ENCODE data around the gene CIBAR2. TPM values are rescaled to one million over a fixed set of nuclear protein-coding genes. Genes with fewer than 3 reads are reported as not detected.

The CIBAR2 gene
- total RNA-seq, 5 donors from 2014 or later (not counting 1 experiment from before 2014, with no cell fraction given): not detected

DNA sequence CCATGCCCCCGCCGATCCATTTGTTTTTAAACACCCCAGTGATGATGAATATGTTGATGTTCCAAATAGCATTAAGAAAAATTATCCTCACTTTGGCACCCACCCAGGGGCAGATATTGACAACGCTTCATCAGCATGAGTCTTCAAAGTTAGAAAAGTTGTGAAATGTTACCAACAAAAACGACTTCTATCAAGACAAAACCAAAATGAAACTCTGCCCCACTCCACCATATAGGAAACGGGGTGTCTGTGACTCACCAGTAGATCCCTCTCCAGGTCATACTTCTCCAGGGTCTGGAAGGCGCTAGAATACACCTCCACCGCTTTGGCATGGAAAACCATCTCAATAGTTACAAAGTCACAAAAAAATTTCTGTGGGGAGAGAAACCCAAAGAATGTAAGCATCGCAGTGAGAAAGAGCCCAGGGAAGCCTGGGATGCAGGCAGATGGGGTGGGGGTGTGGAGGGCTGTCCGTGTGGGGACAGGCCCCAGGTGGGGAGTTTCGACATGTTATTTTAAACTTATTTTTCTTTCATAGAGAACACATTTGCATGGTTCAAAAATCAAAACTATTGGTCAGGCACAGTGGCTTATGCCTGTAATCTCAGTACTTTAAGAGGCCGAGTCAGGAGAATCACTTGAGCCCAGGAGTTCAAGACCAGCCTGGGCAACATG, 10.2 kb downstream of the CIBAR2 start:
- ATAC-seq (replicated peaks in 1 of 4) (no peak), DNase-seq (no peak)
- no peaks in the 10 kb centered on the region for H3K9me3 ChIP-seq
- ChIA-PET CTCF (interaction anchor here in 1 of 2 donors (1.4 to 1.5 kb wide), 2 partner anchors 11 to 12 kb away, joined by 5 read pairs; partner anchors contain the start of gene CIBAR2), POLR2A (no interaction called here)
- Mint-ChIP-seq H3K27me3 (no peaks in the 10 kb centered on the region), H3K4me3 (no peak overlapping the region), H3K27ac (peak overlapping the region; percentile 48 to 59), H3K36me3 (no peaks in the 10 kb centered on the region), H3K4me1 (peaks cover 38 to 51% (median 40%) of the 10 kb centered on the region in 3 donors), H3K9me3 (no peaks in the 10 kb centered on the region)
- H3K36me3 ChIP-seq (ENCODE audit: control insufficient read depth in 2 of 2, extremely low read depth in 1 of 2, insufficient read depth in 1 of 2, low read length in 1 of 2): no peaks in the 10 kb centered on the region
- no peak overlapping the region for H3K4me3 ChIP-seq (ENCODE audit: control insufficient read depth in 1 of 2, extremely low read depth in 1 of 2, low read length in 1 of 2)
- 33% methylated on average over 2 of the region's 11 CpGs for WGBS (ENCODE audit: insufficient coverage)
- no peak overlapping the region for H3K27ac ChIP-seq (ENCODE audit: low read length)
- peaks cover 23 to 62% of the 10 kb centered on the region in 2 experiments for H3K4me1 ChIP-seq (ENCODE audit: control insufficient read depth in 1 of 2, extremely low read depth in 1 of 2, insufficient read depth in 2 of 2, low read length in 2 of 2)
- peaks cover 0 to 13% of the 10 kb centered on the region in 2 experiments for H3K27me3 ChIP-seq (replicated peaks in 1 of 2; ENCODE audit: control insufficient read depth in 2 of 2, extremely low read depth in 1 of 2, insufficient read depth in 2 of 2, low read length in 1 of 2)

DNA sequence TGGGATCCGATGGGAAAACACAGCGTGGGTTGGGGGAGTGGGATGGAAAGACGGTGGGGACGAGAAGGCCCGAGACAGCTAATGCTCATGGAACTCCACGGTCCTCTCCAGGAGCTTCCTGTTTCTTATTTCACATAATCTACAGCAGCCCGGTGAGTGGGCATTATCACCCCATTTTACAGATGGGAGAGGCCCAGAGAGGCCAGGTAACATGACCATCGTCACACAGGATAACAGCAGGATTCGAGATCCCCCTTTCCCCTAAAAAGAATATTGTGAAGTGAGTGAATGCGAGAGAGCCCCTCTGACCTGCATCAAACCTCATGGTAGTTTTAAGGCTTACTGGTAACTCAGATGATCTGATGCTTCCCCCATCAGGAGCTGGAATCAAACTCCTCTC, 12.0 kb downstream of the CIBAR2 start:
- CTCF ChIA-PET: interaction anchor here in 1 of 2 donors (0.7 to 1.5 kb wide), 2 partner anchors 14 to 219 kb away, joined by 3 to 5 read pairs; no protein-coding TSS in a partner anchor
- no peak overlapping the region for H3K27ac ChIP-seq (ENCODE audit: low read length)
- H3K4me1 ChIP-seq (ENCODE audit: control insufficient read depth in 1 of 2, extremely low read depth in 1 of 2, insufficient read depth in 2 of 2, low read length in 2 of 2): peaks cover 21 to 50% of the 10 kb centered on the region in 2 experiments
- Mint-ChIP-seq H3K27ac (no peak overlapping the region), H3K27me3 (no peaks in the 10 kb centered on the region), H3K4me3 (no peak overlapping the region), H3K36me3 (no peaks in the 10 kb centered on the region), H3K4me1 (peaks cover 32 to 42% (median 34%) of the 10 kb centered on the region in 3 donors), H3K9me3 (no peaks in the 10 kb centered on the region)
- no peaks in the 10 kb centered on the region for H3K36me3 ChIP-seq (ENCODE audit: control insufficient read depth in 2 of 2, extremely low read depth in 1 of 2, insufficient read depth in 1 of 2, low read length in 1 of 2)
- POLR2A ChIA-PET: no interaction called here
- DNase-seq (no peak), ATAC-seq (replicated peaks in 1 of 4) (no peak)
- no peak overlapping the region for H3K4me3 ChIP-seq (ENCODE audit: control insufficient read depth in 1 of 2, extremely low read depth in 1 of 2, low read length in 1 of 2)
- no CpG with 5 or more reads among the region's 10 CpGs for WGBS (ENCODE audit: insufficient coverage)
- H3K9me3 ChIP-seq: no peaks in the 10 kb centered on the region
- peaks cover 0 to 29% of the 10 kb centered on the region in 2 experiments for H3K27me3 ChIP-seq (replicated peaks in 1 of 2; ENCODE audit: control insufficient read depth in 2 of 2, extremely low read depth in 1 of 2, insufficient read depth in 2 of 2, low read length in 1 of 2)

DNA sequence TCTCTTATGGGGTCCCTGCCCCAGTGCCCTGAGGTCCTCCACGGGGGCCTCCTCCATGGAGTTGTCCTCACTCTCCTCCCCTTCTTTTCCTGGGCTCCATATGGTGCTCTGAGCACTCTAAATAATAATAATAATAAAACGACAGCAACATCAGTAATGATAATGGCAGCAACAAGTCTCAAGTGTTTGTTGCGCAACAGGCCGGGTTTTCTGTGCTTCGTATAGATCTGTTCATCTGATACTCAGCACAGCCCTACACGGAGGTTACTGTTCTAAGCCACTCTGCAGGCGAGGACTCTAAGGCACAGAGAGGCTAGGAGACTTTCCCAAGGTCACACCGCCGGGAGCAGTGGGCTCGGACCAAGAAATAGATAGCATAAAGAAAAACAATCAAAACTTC, 13.7 kb downstream of the CIBAR2 start:
- Mint-ChIP-seq H3K4me3 (no peak overlapping the region), H3K27ac (no peak overlapping the region), H3K36me3 (no peaks in the 10 kb centered on the region), H3K9me3 (no peaks in the 10 kb centered on the region), H3K4me1 (peaks cover 17 to 26% (median 17%) of the 10 kb centered on the region in 3 donors), H3K27me3 (no peaks in the 10 kb centered on the region)
- DNase-seq (no peak), ATAC-seq (replicated peaks in 1 of 4) (no peak)
- WGBS (ENCODE audit: insufficient coverage): 80% methylated on average over 9 of the region's 10 CpGs
- ChIA-PET POLR2A (no interaction called here), CTCF (no interaction called here)
- Histone ChIP-seq H3K36me3 (ENCODE audit: control insufficient read depth in 2 of 2, extremely low read depth in 1 of 2, insufficient read depth in 1 of 2, low read length in 1 of 2) (no peaks in the 10 kb centered on the region), H3K27me3 (replicated peaks in 1 of 2; ENCODE audit: control insufficient read depth in 2 of 2, extremely low read depth in 1 of 2, insufficient read depth in 2 of 2, low read length in 1 of 2) (peaks cover 0 to 38% of the 10 kb centered on the region in 2 experiments), H3K27ac (ENCODE audit: low read length) (no peak overlapping the region), H3K4me1 (ENCODE audit: control insufficient read depth in 1 of 2, extremely low read depth in 1 of 2, insufficient read depth in 2 of 2, low read length in 2 of 2) (peaks cover 6 to 33% of the 10 kb centered on the region in 2 experiments), H3K9me3 (no peaks in the 10 kb centered on the region), H3K4me3 (ENCODE audit: control insufficient read depth in 1 of 2, extremely low read depth in 1 of 2, low read length in 1 of 2) (no peak overlapping the region)

DNA sequence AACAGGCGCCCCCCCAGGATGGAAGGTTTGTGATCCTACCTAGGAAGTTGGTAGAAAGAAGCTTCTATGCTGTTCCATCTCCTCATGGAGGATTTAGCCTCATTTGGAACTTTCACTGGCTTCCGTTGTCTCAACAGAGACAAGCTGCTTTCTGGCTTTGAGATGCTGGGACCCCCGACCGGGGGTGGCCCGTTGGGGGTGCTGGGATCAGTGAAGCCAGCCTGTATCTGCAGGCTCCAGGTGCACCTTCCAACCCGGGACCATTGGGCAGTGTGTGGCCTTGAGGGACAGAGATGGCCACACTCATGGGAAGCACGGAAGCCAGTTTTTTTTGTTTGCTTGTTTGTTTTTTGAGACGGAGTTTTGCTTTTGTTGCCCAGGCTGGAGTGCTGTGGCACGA, 15.4 kb downstream of the CIBAR2 start:
- WGBS (ENCODE audit: insufficient coverage): 70% methylated on average over 7 of the region's 9 CpGs
- Mint-ChIP-seq H3K27me3 (no peaks in the 10 kb centered on the region), H3K4me1 (peaks cover 5 to 12% (median 8%) of the 10 kb centered on the region in 3 donors), H3K4me3 (no peak overlapping the region), H3K9me3 (no peaks in the 10 kb centered on the region), H3K36me3 (no peaks in the 10 kb centered on the region), H3K27ac (no peak overlapping the region)
- Histone ChIP-seq H3K27me3 (replicated peaks in 1 of 2; ENCODE audit: control insufficient read depth in 2 of 2, extremely low read depth in 1 of 2, insufficient read depth in 2 of 2, low read length in 1 of 2) (peaks cover 0 to 38% of the 10 kb centered on the region in 2 experiments), H3K4me1 (ENCODE audit: control insufficient read depth in 1 of 2, extremely low read depth in 1 of 2, insufficient read depth in 2 of 2, low read length in 2 of 2) (peaks cover 0 to 17% of the 10 kb centered on the region in 2 experiments), H3K4me3 (ENCODE audit: control insufficient read depth in 1 of 2, extremely low read depth in 1 of 2, low read length in 1 of 2) (no peak overlapping the region), H3K27ac (ENCODE audit: low read length) (no peak overlapping the region), H3K9me3 (no peaks in the 10 kb centered on the region), H3K36me3 (ENCODE audit: control insufficient read depth in 2 of 2, extremely low read depth in 1 of 2, insufficient read depth in 1 of 2, low read length in 1 of 2) (no peaks in the 10 kb centered on the region)
- DNase-seq: no peak
- CTCF ChIA-PET: interaction anchor here in 1 of 2 donors (0.7 kb wide), 1 partner anchor 128 kb away, joined by 6 read pairs; no protein-coding TSS in a partner anchor
- ATAC-seq (replicated peaks in 1 of 4): no peak
- POLR2A ChIA-PET: no interaction called here

DNA sequence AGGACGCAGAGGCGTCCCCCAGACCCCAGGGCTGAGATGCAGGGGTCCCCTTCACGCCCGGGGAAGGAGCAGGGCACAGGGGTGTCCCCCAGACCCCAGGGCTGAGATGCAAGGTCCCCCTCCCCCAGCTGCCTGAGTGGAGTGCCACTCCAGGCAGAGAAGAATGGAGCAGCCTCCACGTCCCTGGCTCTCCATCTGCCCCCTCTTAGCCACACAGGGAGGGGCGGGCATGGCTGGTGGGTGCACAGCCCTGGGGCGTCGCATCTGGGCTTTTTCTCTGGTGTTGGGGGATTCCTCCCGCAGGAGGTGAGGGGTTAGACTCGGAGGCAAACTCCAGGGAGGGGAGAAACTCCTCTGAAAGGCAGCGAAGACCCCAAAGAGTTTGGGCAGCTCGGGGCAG, 17.5 kb downstream of the CIBAR2 start:
- Histone ChIP-seq H3K27me3 (replicated peaks in 1 of 2; ENCODE audit: control insufficient read depth in 2 of 2, extremely low read depth in 1 of 2, insufficient read depth in 2 of 2, low read length in 1 of 2) (peaks cover 0 to 38% of the 10 kb centered on the region in 2 experiments), H3K4me3 (ENCODE audit: control insufficient read depth in 1 of 2, extremely low read depth in 1 of 2, low read length in 1 of 2) (no peak overlapping the region), H3K9me3 (no peaks in the 10 kb centered on the region), H3K27ac (ENCODE audit: low read length) (no peak overlapping the region), H3K4me1 (ENCODE audit: control insufficient read depth in 1 of 2, extremely low read depth in 1 of 2, insufficient read depth in 2 of 2, low read length in 2 of 2) (peaks cover 17 to 23% of the 10 kb centered on the region in 2 experiments), H3K36me3 (ENCODE audit: control insufficient read depth in 2 of 2, extremely low read depth in 1 of 2, insufficient read depth in 1 of 2, low read length in 1 of 2) (no peaks in the 10 kb centered on the region)
- ATAC-seq (replicated peaks in 1 of 4) (no peak), DNase-seq (no peak)
- no peaks in the 10 kb centered on the region for H3K27me3 Mint-ChIP-seq
- no peaks in the 10 kb centered on the region for H3K9me3 Mint-ChIP-seq
- ChIA-PET POLR2A (interaction anchor here in 1 of 2 donors (0.6 kb wide), 1 partner anchor 425 kb away, joined by 3 read pairs; no protein-coding TSS in a partner anchor), CTCF (interaction anchor here in 1 of 2 donors (0.6 kb wide), 1 partner anchor 205 kb away, joined by 3 read pairs; no protein-coding TSS in a partner anchor)
- WGBS (ENCODE audit: insufficient coverage): 68% methylated on average over 7 of the region's 12 CpGs
- H3K36me3 Mint-ChIP-seq: no peaks in the 10 kb centered on the region
- peaks cover 10 to 17% (median 12%) of the 10 kb centered on the region in 3 donors for H3K4me1 Mint-ChIP-seq
- no peak overlapping the region for H3K27ac Mint-ChIP-seq
- no peak overlapping the region for H3K4me3 Mint-ChIP-seq

DNA sequence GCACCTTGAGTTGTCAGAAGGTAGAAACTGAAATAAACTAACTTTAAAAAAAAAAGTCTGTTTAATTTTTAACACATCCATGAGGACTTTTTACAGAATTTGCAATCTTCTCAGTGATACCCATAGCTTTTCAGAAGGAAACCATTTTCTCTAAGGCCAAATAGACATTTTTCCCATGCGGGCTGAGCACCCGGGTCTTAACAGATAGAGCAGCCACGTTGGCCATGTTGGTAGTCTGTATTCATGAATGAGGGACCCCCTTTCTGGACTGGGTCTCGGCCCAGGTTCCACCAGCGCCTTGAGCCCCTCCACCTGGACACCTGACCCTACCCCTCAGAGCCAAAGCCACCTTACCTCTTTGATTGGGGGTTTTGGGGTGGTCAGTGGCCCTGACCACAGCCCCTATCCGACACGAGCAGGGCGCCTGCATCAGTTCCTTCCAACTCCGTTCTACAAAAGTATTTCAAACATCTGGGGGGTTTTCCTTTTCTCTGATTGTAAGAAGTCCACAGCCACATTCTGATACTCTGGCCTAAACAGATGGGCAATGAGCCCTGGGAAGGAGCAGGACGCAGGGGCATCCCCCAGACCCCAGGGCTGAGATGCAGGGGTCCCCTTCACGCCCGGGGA, 18.0 kb downstream of the CIBAR2 start:
- H3K4me1 Mint-ChIP-seq: peaks cover 10 to 19% (median 12%) of the 10 kb centered on the region in 3 donors
- H3K27me3 Mint-ChIP-seq: no peaks in the 10 kb centered on the region
- ChIA-PET POLR2A (no interaction called here), CTCF (no interaction called here)
- no peak overlapping the region for H3K4me3 Mint-ChIP-seq
- peaks cover 0 to 38% of the 10 kb centered on the region in 2 experiments for H3K27me3 ChIP-seq (replicated peaks in 1 of 2; ENCODE audit: control insufficient read depth in 2 of 2, extremely low read depth in 1 of 2, insufficient read depth in 2 of 2, low read length in 1 of 2)
- ATAC-seq (replicated peaks in 1 of 4): no peak
- H3K27ac ChIP-seq (ENCODE audit: low read length): no peak overlapping the region
- WGBS (ENCODE audit: insufficient coverage): 89% methylated on average over 3 of the region's 12 CpGs
- H3K4me1 ChIP-seq (ENCODE audit: control insufficient read depth in 1 of 2, extremely low read depth in 1 of 2, insufficient read depth in 2 of 2, low read length in 2 of 2): peaks cover 17 to 21% of the 10 kb centered on the region in 2 experiments
- no peaks in the 10 kb centered on the region for H3K9me3 ChIP-seq
- no peaks in the 10 kb centered on the region for H3K36me3 Mint-ChIP-seq
- H3K27ac Mint-ChIP-seq: no peak overlapping the region
- H3K36me3 ChIP-seq (ENCODE audit: control insufficient read depth in 2 of 2, extremely low read depth in 1 of 2, insufficient read depth in 1 of 2, low read length in 1 of 2): peaks cover 0 to under 1% of the 10 kb centered on the region in 2 donors
- DNase-seq: no peak
- H3K9me3 Mint-ChIP-seq: no peaks in the 10 kb centered on the region
- no peak overlapping the region for H3K4me3 ChIP-seq (ENCODE audit: control insufficient read depth in 1 of 2, extremely low read depth in 1 of 2, low read length in 1 of 2)

Measured in T-cell (primary cell).